HepG2 (cell line): ENCODE measurements around the gene TMEM129. TPM values are rescaled to one million over a fixed set of nuclear protein-coding genes. Genes with fewer than 3 reads are reported as not detected.

ENCODE experiments used
- ARNTL ChIP-seq: sonication (generic); formaldehyde crosslinking; IDR thresholded peaks from 2 replicates; pipeline ENCODE4 v1.4.0; 2020; ENCODE audit warnings: mild to moderate bottlenecking, missing genetic modification reagents
- BHLHE40 ChIP-seq: IDR thresholded peaks from 2 replicates; pipeline ENCODE4 v1.6.1; 2011; ENCODE audit warnings: low read length, improper control_type of control experiment
- CERS6 ChIP-seq: sonication (generic); formaldehyde crosslinking; IDR thresholded peaks from 2 replicates; pipeline ENCODE4 v1.5.0; 2020; ENCODE audit warnings: missing genetic modification reagents
- ELF3 ChIP-seq: IDR thresholded peaks from 2 replicates; pipeline ENCODE4 v1.6.1; 2016; ENCODE audit warnings: missing genetic modification reagents, missing compliant biosample characterization
- ELK4 ChIP-seq: sonication (generic); formaldehyde crosslinking; IDR thresholded peaks from 2 replicates; pipeline ENCODE4 v1.9.0; 2021; ENCODE audit warnings: missing genetic modification reagents, borderline replicate concordance
- MAF1 ChIP-seq: sonication (generic); formaldehyde crosslinking; IDR thresholded peaks from 2 replicates; pipeline ENCODE4 v1.5.0; 2020; ENCODE audit warnings: missing genetic modification reagents, borderline replicate concordance
- MEF2D ChIP-seq: sonication (generic); formaldehyde crosslinking; IDR thresholded peaks from 2 replicates; pipeline ENCODE4 v1.5.1; 2020; ENCODE audit warnings: mild to moderate bottlenecking, missing genetic modification reagents
- SATB2 ChIP-seq: sonication (generic); formaldehyde crosslinking; IDR thresholded peaks from 2 replicates; pipeline ENCODE4 v1.5.0; 2020; ENCODE audit warnings: missing genetic modification reagents
- SIX1 ChIP-seq: sonication (generic); formaldehyde crosslinking; IDR thresholded peaks from 2 replicates; pipeline ENCODE4 v1.4.0; 2020; ENCODE audit warnings: missing genetic modification reagents, borderline replicate concordance
- SKI ChIP-seq: fragments of 450-650 bp; IDR thresholded peaks from one replicate; pipeline ENCODE4 v1.6.1; 2018; ENCODE audit warnings: mild to moderate bottlenecking; ENCODE audit not compliant: partially characterized antibody
- SMAD9 ChIP-seq: sonication (generic); formaldehyde crosslinking; IDR thresholded peaks from 2 replicates; pipeline ENCODE4 v1.5.1; 2020; ENCODE audit warnings: mild to moderate bottlenecking, missing genetic modification reagents
- SP4 ChIP-seq: sonication (generic); formaldehyde crosslinking; IDR thresholded peaks from 2 replicates; pipeline ENCODE4 v1.8.1; 2023; ENCODE audit warnings: mild to moderate bottlenecking, missing genetic modification reagents
- ZFY ChIP-seq: sonication (generic); formaldehyde crosslinking; IDR thresholded peaks from 2 replicates; pipeline ENCODE4 v1.4.0; 2020; ENCODE audit warnings: missing genetic modification reagents
- ZMYM2 ChIP-seq: sonication (generic); formaldehyde crosslinking; IDR thresholded peaks from 2 replicates; pipeline ENCODE4 v1.8.0; 2022; ENCODE audit warnings: mild to moderate bottlenecking, missing genetic modification reagents
- ZNF12 ChIP-seq: sonication (generic); formaldehyde crosslinking; IDR thresholded peaks from 2 replicates; pipeline ENCODE4 v1.5.0; 2020; ENCODE audit warnings: missing genetic modification reagents
- ZNF343 ChIP-seq: sonication (generic); formaldehyde crosslinking; IDR thresholded peaks from 2 replicates; pipeline ENCODE4 v1.4.0; 2020; ENCODE audit warnings: mild to moderate bottlenecking, missing genetic modification reagents
- ZNF382 ChIP-seq: sonication (generic); formaldehyde crosslinking; IDR thresholded peaks from 2 replicates; pipeline ENCODE4 v1.5.0; 2020; ENCODE audit warnings: missing genetic modification reagents, mild to moderate bottlenecking, borderline replicate concordance
- ZNF441 ChIP-seq: sonication (generic); formaldehyde crosslinking; IDR thresholded peaks from 2 replicates; pipeline ENCODE4 v1.7.0; 2021; ENCODE audit warnings: missing genetic modification reagents, borderline replicate concordance
- ZNF543 ChIP-seq: sonication (generic); formaldehyde crosslinking; IDR thresholded peaks from 2 replicates; pipeline ENCODE4 v1.4.0; 2020; ENCODE audit warnings: mild to moderate bottlenecking, missing genetic modification reagents
- ZNF644 ChIP-seq: IDR thresholded peaks from 2 replicates; pipeline ENCODE4 v1.6.1; 2016; ENCODE audit warnings: low read depth
- ZNF761 ChIP-seq: sonication (generic); formaldehyde crosslinking; conservative IDR thresholded peaks from 2 replicates; pipeline ENCODE4 v1.4.0; 2020; ENCODE audit warnings: mild to moderate bottlenecking, missing genetic modification reagents
- ZNF788 ChIP-seq: sonication (generic); formaldehyde crosslinking; IDR thresholded peaks from 2 replicates; pipeline ENCODE4 v1.5.0; 2020; ENCODE audit warnings: mild to moderate bottlenecking, missing genetic modification reagents, borderline replicate concordance
- polyA plus RNA-seq, 8 experiments: library from polyadenylated mRNA; depleted of rRNA in 3 of 8; stranded (reverse) in 7 of 8; unstranded in 1 of 8; fragments of >200 nt; fragmentation: Illumina TruSeq in 4 of 8; extraction: Trizol in 4 of 8; gene quantifications; 2 replicates each; pipeline versions ENCODE4 v1.2.1 to v1.2.3, GENCODE V29; 2011 to 2016; ENCODE audit warnings: low read depth in 4 of 8, missing spikeins in 1 of 8, mixed read lengths in 1 of 8; ENCODE audit not compliant: insufficient read depth in 1 of 8
- total RNA-seq, 5 experiments: library from RNA; depleted of rRNA; stranded (reverse); fragments of >200 nt; fragmentation: Illumina TruSeq; extraction: Trizol; gene quantifications; 2 replicates each; pipeline ENCODE4 v1.2.3, GENCODE V29; 2016; ENCODE audit warnings: low read depth in 1 of 5
- TF ChIP-seq, protein P1 (sequence below): IDR thresholded peaks from 2 replicates; pipeline ENCODE4 v1.6.1; 2016; ENCODE audit warnings: missing compliant biosample characterization, missing genetic modification reagents, borderline replicate concordance
- TF ChIP-seq, protein P2 (sequence below): sonication (generic); formaldehyde crosslinking; IDR thresholded peaks from 2 replicates; pipeline ENCODE4 v1.8.0; 2022; ENCODE audit warnings: missing genetic modification reagents, mild to moderate bottlenecking, borderline replicate concordance
- TF ChIP-seq, protein P3 (sequence below): sonication (generic); formaldehyde crosslinking; IDR thresholded peaks from 2 replicates; pipeline ENCODE4 v1.8.0; 2022; ENCODE audit warnings: low read depth, missing genetic modification reagents

Gene TMEM129
- total and polyA plus RNA-seq, 2 of the 13 experiments (the other 11 are each of a cell fraction or from before 2014, with no cell fraction given): 19.0 to 25.8 TPM

DNA sequence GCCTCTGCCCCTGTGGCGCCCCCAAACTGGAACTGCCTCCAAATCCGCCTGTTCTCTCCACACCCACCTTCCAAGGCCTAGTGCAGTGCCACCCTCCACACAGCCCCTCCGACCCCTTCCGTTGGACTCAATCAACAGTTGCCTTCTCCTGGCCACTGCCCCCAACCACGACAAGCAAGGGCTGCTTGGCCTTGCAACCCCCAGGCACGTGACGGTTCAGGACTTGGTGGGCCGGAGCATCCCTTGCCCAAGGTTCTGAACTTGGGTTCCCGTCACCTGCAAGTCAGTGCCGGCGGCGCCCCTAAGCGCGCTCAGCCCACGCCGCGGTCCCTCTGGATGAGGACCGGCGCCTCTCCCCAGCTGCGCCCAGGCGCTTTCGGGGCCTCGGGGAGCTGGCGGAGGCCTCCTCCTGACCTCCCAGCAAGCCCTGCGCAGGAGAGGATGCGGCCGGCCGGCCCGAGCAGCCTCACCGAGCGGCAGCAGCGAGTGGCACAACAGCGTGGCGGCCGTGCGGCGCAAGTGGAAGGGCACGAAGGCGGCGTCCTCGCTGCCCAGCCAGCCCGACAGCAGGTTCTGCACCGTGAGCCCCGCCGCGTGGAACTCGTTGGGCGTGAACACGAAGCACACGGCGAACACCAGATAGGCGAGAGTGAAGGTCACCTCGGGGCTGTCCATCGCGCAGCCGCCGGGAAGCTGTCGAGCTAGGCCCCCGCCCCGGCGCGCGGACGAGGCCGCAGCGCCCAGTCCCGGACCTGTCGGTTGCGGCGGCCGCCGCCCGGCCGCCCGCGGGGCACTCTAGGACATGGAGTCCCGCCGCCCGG is 750 bp downstream of the TMEM129 start (continued):
- TF ChIP-seq, protein P1, sequence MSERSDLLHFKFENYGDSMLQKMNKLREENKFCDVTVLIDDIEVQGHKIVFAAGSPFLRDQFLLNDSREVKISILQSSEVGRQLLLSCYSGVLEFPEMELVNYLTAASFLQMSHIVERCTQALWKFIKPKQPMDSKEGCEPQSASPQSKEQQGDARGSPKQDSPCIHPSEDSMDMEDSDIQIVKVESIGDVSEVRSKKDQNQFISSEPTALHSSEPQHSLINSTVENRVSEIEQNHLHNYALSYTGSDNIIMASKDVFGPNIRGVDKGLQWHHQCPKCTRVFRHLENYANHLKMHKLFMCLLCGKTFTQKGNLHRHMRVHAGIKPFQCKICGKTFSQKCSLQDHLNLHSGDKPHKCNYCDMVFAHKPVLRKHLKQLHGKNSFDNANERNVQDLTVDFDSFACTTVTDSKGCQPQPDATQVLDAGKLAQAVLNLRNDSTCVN (CRISPR knock-in tag): no peak
- TF ChIP-seq SIX1: no peak
- no peak for TF ChIP-seq ZMYM2
- TF ChIP-seq ELF3 (CRISPR knock-in tag): peak; percentile 17; the same call in 1 of the 2 replicates
- TF ChIP-seq ZNF343 (CRISPR knock-in tag): no peak
- no peak for TF ChIP-seq ARNTL
- no peak for TF ChIP-seq SMAD9
- peak; percentile 32; the same call in 1 of the 2 replicates for TF ChIP-seq SATB2 (CRISPR knock-in tag)
- no peak for TF ChIP-seq ZNF441 (CRISPR knock-in tag)
- 0 out of 2 replicates have a peak, but pooled peaks have one; percentile 15 for TF ChIP-seq SP4 (CRISPR knock-in tag)
- TF ChIP-seq MAF1 (CRISPR knock-in tag): no peak
- TF ChIP-seq, protein P2, sequence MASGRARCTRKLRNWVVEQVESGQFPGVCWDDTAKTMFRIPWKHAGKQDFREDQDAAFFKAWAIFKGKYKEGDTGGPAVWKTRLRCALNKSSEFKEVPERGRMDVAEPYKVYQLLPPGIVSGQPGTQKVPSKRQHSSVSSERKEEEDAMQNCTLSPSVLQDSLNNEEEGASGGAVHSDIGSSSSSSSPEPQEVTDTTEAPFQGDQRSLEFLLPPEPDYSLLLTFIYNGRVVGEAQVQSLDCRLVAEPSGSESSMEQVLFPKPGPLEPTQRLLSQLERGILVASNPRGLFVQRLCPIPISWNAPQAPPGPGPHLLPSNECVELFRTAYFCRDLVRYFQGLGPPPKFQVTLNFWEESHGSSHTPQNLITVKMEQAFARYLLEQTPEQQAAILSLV (CRISPR knock-in tag): no peak
- TF ChIP-seq ZFY: peak; percentile 85
- no peak for TF ChIP-seq ZNF761 (CRISPR knock-in tag)
- TF ChIP-seq MEF2D (CRISPR knock-in tag): no peak
- TF ChIP-seq BHLHE40: 0 out of 2 replicates have a peak, but pooled peaks have one; percentile 8
- TF ChIP-seq CERS6 (CRISPR knock-in tag): 0 out of 2 replicates have a peak, but pooled peaks have one; percentile 48
- TF ChIP-seq SKI: no peak
- TF ChIP-seq ZNF644 (CRISPR knock-in tag): no peak
- no peak for TF ChIP-seq ZNF382 (CRISPR knock-in tag)
- TF ChIP-seq, protein P3, sequence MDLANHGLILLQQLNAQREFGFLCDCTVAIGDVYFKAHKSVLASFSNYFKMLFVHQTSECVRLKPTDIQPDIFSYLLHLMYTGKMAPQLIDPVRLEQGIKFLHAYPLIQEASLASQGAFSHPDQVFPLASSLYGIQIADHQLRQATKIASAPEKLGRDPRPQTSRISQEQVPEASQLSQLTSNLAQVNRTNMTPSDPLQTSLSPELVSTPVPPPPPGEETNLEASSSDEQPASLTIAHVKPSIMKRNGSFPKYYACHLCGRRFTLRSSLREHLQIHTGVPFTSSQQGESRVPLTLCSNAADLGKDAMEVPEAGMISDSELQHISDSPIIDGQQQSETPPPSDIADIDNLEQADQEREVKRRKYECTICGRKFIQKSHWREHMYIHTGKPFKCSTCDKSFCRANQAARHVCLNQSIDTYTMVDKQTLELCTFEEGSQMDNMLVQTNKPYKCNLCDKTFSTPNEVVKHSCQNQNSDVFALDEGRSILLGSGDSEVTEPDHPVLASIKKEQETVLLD: 0 out of 2 replicates have a peak, but pooled peaks have one; percentile 15
- TF ChIP-seq ZNF543: 0 out of 2 replicates have a peak, but pooled peaks have one; percentile 67
- no peak; the same call in 1 of the 2 replicates for TF ChIP-seq ZNF788 (CRISPR knock-in tag)
- no peak for TF ChIP-seq ELK4 (CRISPR knock-in tag)
- no peak for TF ChIP-seq ZNF12 (CRISPR knock-in tag)
